Left cardiac atrium (tissue), 4 donors: ENCODE measurements around the gene PKNOX2. TPM values are rescaled to one million over a fixed set of nuclear protein-coding genes. Genes with fewer than 3 reads are reported as not detected.

Experiments used
- ATAC-seq, 2 donors: fragments of 200-7000 bp; cut with Tn5 transposase; one replicate each; pipeline ENCODE4 v1.9.1; 2020; ENCODE audit warnings: mild to moderate bottlenecking in 2 of 2, moderate library complexity in 2 of 2
- DNase-seq: peaks from one replicate; pipeline ENCODE4 v3.0.0-alpha.2; 2020
- intact Hi-C, 2 donors: fragments of 100-400 bp; cut with DNase I; formaldehyde crosslinking; loops; one replicate each; pipeline versions ENCODE4 v1.14.1 to v1.15.1; 2022 to 2023
- total RNA-seq, 2 donors: library from RNA; stranded (reverse); fragmentation: NEBNext Ultra II Directional; extraction: Animal tissue kit (Norgen Biotek cat#: 25700); gene quantifications; one replicate each; pipeline ENCODE4 v1.2.1, GENCODE V29; 2021
- donor health status: DM: no; HTN: yes; CAD: no.
- donor health status: DM: no; HTN: yes; CAD: no; lungs with severe emphysema.
- donor health status: DM: yes; HTN: yes; CAD: no.
- donor health status: Dilated cardiomyopathy.

PKNOX2 gene
- total RNA-seq, 2 donors from 2014 or later, result 13.8 to 14.4 TPM

GRCh38 chr11:125348141-125348651 lies 183.6 kb downstream of the PKNOX2 start:
- ATAC-seq (no peak), DNase-seq (no peak)
- intact Hi-C loops, result loop anchor here (2.0 to 10.0 kb wide), 4 partner anchors 63 to 253 kb away; partner anchors contain the start of gene PKNOX2 (in 1 of the 2)

GRCh38 chr11:125348674-125349309 lies 184.2 kb downstream of the PKNOX2 start:
- DNase-seq, result peak; percentile 69
- peak in 1 of 2 donors; percentile 13 for ATAC-seq
- intact Hi-C loops, result loop anchor here (2.0 to 10.0 kb wide), 4 partner anchors 64 to 254 kb away; partner anchors contain the start of gene PKNOX2 (in 1 of the 2)

GRCh38 chr11:125350206-125351032 lies 185.9 kb downstream of the PKNOX2 start:
- no peak for DNase-seq
- intact Hi-C loops, result no loop called here

GRCh38 chr11:125351033-125351867 lies 186.7 kb downstream of the PKNOX2 start:
- intact Hi-C loops, result no loop called here
- DNase-seq (no peak), ATAC-seq (peak; percentile 7 to 11)

More at GRCh38 chr11:125350206-125351032, 185.9 kb downstream of the PKNOX2 start:
- no peak for ATAC-seq

- ATAC-seq (no peak), DNase-seq (no peak)
- intact Hi-C loops, result no loop called here
Observed at GRCh38 chr11:125351868-125352250, 187.3 kb downstream of the PKNOX2 start.

- ATAC-seq (no peak), DNase-seq (no peak)
- intact Hi-C loops, result no loop called here
Observed at GRCh38 chr11:125356797-125357196, 192.2 kb downstream of the PKNOX2 start.

GRCh38 chr11:125357551-125357950 lies 193.0 kb downstream of the PKNOX2 start:
- DNase-seq, result no peak
- ATAC-seq, result no peak
- intact Hi-C loops, result no loop called here

GRCh38 chr11:125358254-125358840 lies 193.8 kb downstream of the PKNOX2 start:
- intact Hi-C loops, result no loop called here
- ATAC-seq, result no peak
- DNase-seq, result no peak

GRCh38 chr11:125359130-125359529 lies 194.6 kb downstream of the PKNOX2 start:
- intact Hi-C loops, result no loop called here
- DNase-seq, result no peak
- no peak for ATAC-seq

- DNase-seq, result no peak
- no peak for ATAC-seq
- intact Hi-C loops, result no loop called here
Observed at GRCh38 chr11:125360066-125360465, 195.5 kb downstream of the PKNOX2 start.

- intact Hi-C loops, result no loop called here
- ATAC-seq (no peak), DNase-seq (no peak)
Observed at GRCh38 chr11:125364121-125364826, 199.7 kb downstream of the PKNOX2 start.

- DNase-seq, result no peak
- intact Hi-C loops, result no loop called here
- ATAC-seq, result no peak
Observed at GRCh38 chr11:125365196-125365931, 200.8 kb downstream of the PKNOX2 start.

- DNase-seq (no peak), ATAC-seq (no peak)
- intact Hi-C loops, result no loop called here
Observed at GRCh38 chr11:125367710-125368109, 203.2 kb downstream of the PKNOX2 start.

- intact Hi-C loops, result no loop called here
- DNase-seq, result no peak
- ATAC-seq, result no peak
Observed at GRCh38 chr11:125368757-125369156, 204.2 kb downstream of the PKNOX2 start.

- no peak for ATAC-seq
- DNase-seq, result no peak
- intact Hi-C loops, result loop anchor here in 1 of 2 donors (5.0 kb wide), 1 partner anchor 37 kb away; no protein-coding TSS in a partner anchor
Observed at GRCh38 chr11:125369808-125370207, 205.3 kb downstream of the PKNOX2 start.

GRCh38 chr11:125370561-125371389 lies 206.2 kb downstream of the PKNOX2 start:
- DNase-seq, result no peak

More at GRCh38 chr11:125370561-125371389, 206.2 kb downstream of the PKNOX2 start:
- intact Hi-C loops, result loop anchor here in 1 of 2 donors (5.0 kb wide), 1 partner anchor 37 kb away; no protein-coding TSS in a partner anchor
- ATAC-seq, result no peak
